Peyer's patch (tissue), 4 donors: ENCODE results near the gene B4GALNT4. TPM values are rescaled to one million over a fixed set of nuclear protein-coding genes. Genes with fewer than 3 reads are reported as not detected.

Experiments used
- DNase-seq, 3 donors: peaks; one replicate each; pipeline ENCODE4 v3.0.0-alpha.2; 2017 to 2019
- H3K27ac ChIP-seq, 4 donors: fragments of 200-600 bp; sonication (generic); one replicate each; pipeline ENCODE4 v1.5.1; 2016 to 2019
- H3K27me3 ChIP-seq, 2 donors: fragments of 200-600 bp; sonication (generic); one replicate each; pipeline ENCODE4 v1.5.1; 2019
- H3K36me3 ChIP-seq, 3 donors: fragments of 200-600 bp; sonication (generic); one replicate each; pipeline ENCODE4 v1.5.1; 2016 to 2019
- H3K4me1 ChIP-seq, 4 donors: fragments of 200-600 bp; sonication (generic); one replicate each; pipeline ENCODE4 v1.5.1; 2016 to 2019
- H3K4me3 ChIP-seq, 4 donors: fragments of 200-600 bp; sonication (generic); 1 replicate in 3 of 4; 2 replicates in 1 of 4; pipeline ENCODE4 v1.5.1; 2016 to 2019; ENCODE audit warnings: mild to moderate bottlenecking in 1 of 4
- H3K9me3 ChIP-seq, 4 donors: fragments of 200-600 bp; sonication (generic); one replicate each; pipeline ENCODE4 v1.5.1; 2016 to 2019; ENCODE audit warnings: mild to moderate bottlenecking in 1 of 4
- POLR2A ChIP-seq, 2 donors: fragments of 450-650 bp; IDR thresholded peaks; one replicate each; pipeline ENCODE4 v1.5.1; 2017; ENCODE audit warnings: antibody characterized with exemption in 2 of 2, mild to moderate bottlenecking in 2 of 2, moderate library complexity in 2 of 2
- total RNA-seq, 4 donors: library from RNA; depleted of rRNA; stranded (reverse); fragments of >200 nt; gene quantifications; one replicate each; pipeline ENCODE4 v1.1.0, GENCODE V29; 2016
- TF ChIP-seq, protein P1 (sequence below), 6 experiments: fragments of 450-650 bp in 4 of 6; fragments of 200-600 bp in 2 of 6; sonication (generic) in 1 of 6; IDR thresholded peaks; one replicate each; pipeline ENCODE4 v1.5.1; 2017 to 2019; ENCODE audit warnings: antibody characterized with exemption in 6 of 6, mild to moderate bottlenecking in 3 of 6, moderate library complexity in 1 of 6

B4GALNT4 gene
- total RNA-seq, 4 donors from 2014 or later: 2.5 to 36.3 (median 9.3) TPM

DNA sequence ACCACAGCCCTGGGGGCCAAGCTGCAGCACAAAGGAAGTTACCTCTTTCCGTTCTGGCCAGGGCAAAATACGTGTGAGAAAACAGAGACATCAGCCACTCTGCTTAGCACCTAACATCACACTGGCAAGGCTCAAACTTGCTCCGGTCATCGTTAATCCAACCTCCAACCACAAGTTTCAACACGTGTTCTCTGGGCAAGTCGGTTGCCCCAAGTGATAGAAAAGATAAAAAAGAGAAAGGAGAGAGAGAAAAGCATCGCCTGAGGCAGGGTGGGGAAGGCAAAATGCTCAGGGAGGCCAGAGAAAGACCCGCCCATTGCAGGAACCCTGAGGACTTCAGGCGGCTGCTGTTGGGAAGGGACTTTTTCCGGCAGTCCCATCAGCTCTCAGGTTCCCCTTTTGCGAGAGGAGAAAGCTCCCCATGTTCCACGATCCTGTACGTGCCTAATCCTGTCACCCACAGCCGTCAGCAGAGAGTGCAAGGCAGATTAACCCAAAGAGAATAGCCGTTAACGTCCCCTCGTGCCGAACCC lies 18.5 kb upstream of the B4GALNT4 start:
- Histone ChIP-seq H3K4me3 (no peak overlapping the region), H3K9me3 (no peaks in the 10 kb centered on the region), H3K36me3 (no peaks in the 10 kb centered on the region), H3K27ac (peak overlapping the region in 1 of 4 donors; percentile 21), H3K4me1 (peaks cover 0 to 22% (median 10%) of the 10 kb centered on the region in 4 donors), H3K27me3 (no peaks in the 10 kb centered on the region)
- TF ChIP-seq POLR2A (IDR thresholded peaks at IDR 0.05): no peak
- TF ChIP-seq, protein P1, sequence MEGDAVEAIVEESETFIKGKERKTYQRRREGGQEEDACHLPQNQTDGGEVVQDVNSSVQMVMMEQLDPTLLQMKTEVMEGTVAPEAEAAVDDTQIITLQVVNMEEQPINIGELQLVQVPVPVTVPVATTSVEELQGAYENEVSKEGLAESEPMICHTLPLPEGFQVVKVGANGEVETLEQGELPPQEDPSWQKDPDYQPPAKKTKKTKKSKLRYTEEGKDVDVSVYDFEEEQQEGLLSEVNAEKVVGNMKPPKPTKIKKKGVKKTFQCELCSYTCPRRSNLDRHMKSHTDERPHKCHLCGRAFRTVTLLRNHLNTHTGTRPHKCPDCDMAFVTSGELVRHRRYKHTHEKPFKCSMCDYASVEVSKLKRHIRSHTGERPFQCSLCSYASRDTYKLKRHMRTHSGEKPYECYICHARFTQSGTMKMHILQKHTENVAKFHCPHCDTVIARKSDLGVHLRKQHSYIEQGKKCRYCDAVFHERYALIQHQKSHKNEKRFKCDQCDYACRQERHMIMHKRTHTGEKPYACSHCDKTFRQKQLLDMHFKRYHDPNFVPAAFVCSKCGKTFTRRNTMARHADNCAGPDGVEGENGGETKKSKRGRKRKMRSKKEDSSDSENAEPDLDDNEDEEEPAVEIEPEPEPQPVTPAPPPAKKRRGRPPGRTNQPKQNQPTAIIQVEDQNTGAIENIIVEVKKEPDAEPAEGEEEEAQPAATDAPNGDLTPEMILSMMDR (IDR thresholded peaks at IDR 0.05): no peak
- peak in 1 of 3 donors; percentile 49 for DNase-seq

GRCh38 chr11:351411-351810 lies 17.9 kb upstream of the B4GALNT4 start:
- DNase-seq: peak in 1 of 3 donors; percentile 37
- TF ChIP-seq, protein P1 (IDR thresholded peaks at IDR 0.05): no peak
- TF ChIP-seq POLR2A (IDR thresholded peaks at IDR 0.05): no peak
- Histone ChIP-seq H3K36me3 (no peaks in the 10 kb centered on the region), H3K9me3 (no peaks in the 10 kb centered on the region), H3K4me3 (no peak overlapping the region), H3K4me1 (peaks cover 0 to 22% (median 10%) of the 10 kb centered on the region in 4 donors), H3K27me3 (no peaks in the 10 kb centered on the region), H3K27ac (peak overlapping the region in 1 of 4 donors; percentile 10)

DNA sequence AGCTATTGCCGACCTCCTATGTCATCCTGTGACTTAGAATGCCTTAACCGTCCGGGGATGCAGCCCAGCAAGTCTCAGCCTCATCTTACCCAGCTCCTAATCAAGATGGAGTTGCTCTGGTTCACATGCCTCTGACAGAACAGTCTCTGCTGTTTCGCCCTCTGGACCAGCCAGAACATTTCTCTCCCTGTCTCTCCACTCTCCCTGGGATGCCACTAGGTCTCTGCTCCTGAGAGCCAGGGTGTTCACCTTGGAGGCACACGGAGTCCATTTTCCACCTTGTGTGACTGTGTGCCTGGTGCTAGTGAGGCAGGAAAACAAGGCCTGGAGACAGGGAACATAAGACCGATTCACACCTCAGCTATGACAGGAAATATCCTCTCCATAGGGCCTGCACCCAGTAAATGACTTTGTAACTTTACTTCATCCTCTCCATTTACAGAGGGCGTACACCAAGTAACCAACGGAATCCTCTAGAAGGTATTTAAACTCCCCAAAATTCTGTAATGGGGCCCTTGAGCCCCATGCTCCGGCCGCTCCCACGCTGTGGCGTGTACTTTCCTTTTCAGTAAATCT lies 16.8 kb upstream of the B4GALNT4 start:
- DNase-seq: peak in 1 of 3 donors; percentile 32
- no peaks in the 10 kb centered on the region for H3K9me3 ChIP-seq
- H3K4me1 ChIP-seq: peaks cover 0 to 22% (median 10%) of the 10 kb centered on the region in 4 donors

GRCh38 chr11:353179-353873 lies 16.0 kb upstream of the B4GALNT4 start:
- H3K4me3 ChIP-seq: no peak overlapping the region
- H3K4me1 ChIP-seq: peaks cover 0 to 22% (median 10%) of the 10 kb centered on the region in 4 donors
- no peaks in the 10 kb centered on the region for H3K27me3 ChIP-seq
- no peak for TF ChIP-seq POLR2A (IDR thresholded peaks at IDR 0.05)
- TF ChIP-seq, protein P1 (IDR thresholded peaks at IDR 0.05): no peak
- peak overlapping the region; percentile 21 to 96 (median 92) for H3K27ac ChIP-seq
- H3K36me3 ChIP-seq: no peaks in the 10 kb centered on the region
- H3K9me3 ChIP-seq: no peaks in the 10 kb centered on the region
- peak in 1 of 3 donors; percentile 77 for DNase-seq

More for the DNA sequence above, 16.8 kb upstream of the B4GALNT4 start:
- Histone ChIP-seq H3K27ac (peak overlapping the region; percentile 21 to 96 (median 92)), H3K4me3 (no peak overlapping the region), H3K27me3 (no peaks in the 10 kb centered on the region), H3K36me3 (no peaks in the 10 kb centered on the region)
- TF ChIP-seq, protein P1 (IDR thresholded peaks at IDR 0.05): no peak
- no peak for TF ChIP-seq POLR2A (IDR thresholded peaks at IDR 0.05)

- peak in 1 of 2 donors; percentile 37 for TF ChIP-seq POLR2A (IDR thresholded peaks at IDR 0.05)
- TF ChIP-seq, protein P1 (IDR thresholded peaks at IDR 0.05): no peak
- no peaks in the 10 kb centered on the region for H3K36me3 ChIP-seq
- DNase-seq: peak; percentile 83 to 93 (median 88)
- no peaks in the 10 kb centered on the region for H3K27me3 ChIP-seq
- peak overlapping the region; percentile 46 to 67 (median 55) for H3K4me3 ChIP-seq
- H3K27ac ChIP-seq: peak overlapping the region; percentile 88 to 96 (median 92)
- H3K4me1 ChIP-seq: peaks cover 0 to 22% (median 8%) of the 10 kb centered on the region in 4 donors
- H3K9me3 ChIP-seq: no peaks in the 10 kb centered on the region
Measured at GRCh38 chr11:355581-356458, 13.5 kb upstream of the B4GALNT4 start.
